D721Med (cell line): Measurements from ENCODE around the gene PNPLA3.

Experiments
- DNase-seq: peaks from one replicate; pipeline ENCODE4 v3.0.0; 2011; ENCODE audit warnings: low spot score; ENCODE audit not compliant: insufficient read length
- FAIRE-seq: peaks from 2 replicates; lab custom pipeline; 2011; peaks lifted over from hg19 to GRCh38; lab: Jason Lieb, UNC
- TF ChIP-seq, protein P1 (sequence below): IDR thresholded peaks from 2 replicates; pipeline ENCODE4 v1.5.1; 2012; ENCODE audit warnings: mild to moderate bottlenecking, control low read depth; ENCODE audit not compliant: insufficient read depth; ENCODE audit errors: missing control alignments

The PNPLA3 gene

DNA sequence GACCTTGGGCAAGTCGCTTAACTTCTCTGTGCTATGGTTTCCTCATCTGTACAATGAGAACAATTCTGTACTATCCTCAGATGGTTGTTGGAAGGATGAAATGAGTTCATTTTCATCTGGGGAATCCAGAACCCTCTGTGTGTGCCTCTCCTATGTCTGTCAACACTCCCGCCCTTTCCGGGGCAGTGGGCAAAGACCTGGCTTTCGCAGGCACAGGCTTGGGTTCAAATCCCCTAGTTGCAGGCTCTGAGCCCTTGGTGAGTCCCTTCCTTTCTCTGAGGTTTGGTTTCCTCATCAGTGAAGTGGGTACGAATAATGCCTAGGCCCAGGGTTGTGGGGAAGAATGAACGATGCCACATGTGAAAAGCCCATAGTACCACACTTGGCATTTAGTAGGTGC, 37.8 kb upstream of the PNPLA3 start:
- DNase-seq (no peak), FAIRE-seq (no peak)
- TF ChIP-seq, protein P1, sequence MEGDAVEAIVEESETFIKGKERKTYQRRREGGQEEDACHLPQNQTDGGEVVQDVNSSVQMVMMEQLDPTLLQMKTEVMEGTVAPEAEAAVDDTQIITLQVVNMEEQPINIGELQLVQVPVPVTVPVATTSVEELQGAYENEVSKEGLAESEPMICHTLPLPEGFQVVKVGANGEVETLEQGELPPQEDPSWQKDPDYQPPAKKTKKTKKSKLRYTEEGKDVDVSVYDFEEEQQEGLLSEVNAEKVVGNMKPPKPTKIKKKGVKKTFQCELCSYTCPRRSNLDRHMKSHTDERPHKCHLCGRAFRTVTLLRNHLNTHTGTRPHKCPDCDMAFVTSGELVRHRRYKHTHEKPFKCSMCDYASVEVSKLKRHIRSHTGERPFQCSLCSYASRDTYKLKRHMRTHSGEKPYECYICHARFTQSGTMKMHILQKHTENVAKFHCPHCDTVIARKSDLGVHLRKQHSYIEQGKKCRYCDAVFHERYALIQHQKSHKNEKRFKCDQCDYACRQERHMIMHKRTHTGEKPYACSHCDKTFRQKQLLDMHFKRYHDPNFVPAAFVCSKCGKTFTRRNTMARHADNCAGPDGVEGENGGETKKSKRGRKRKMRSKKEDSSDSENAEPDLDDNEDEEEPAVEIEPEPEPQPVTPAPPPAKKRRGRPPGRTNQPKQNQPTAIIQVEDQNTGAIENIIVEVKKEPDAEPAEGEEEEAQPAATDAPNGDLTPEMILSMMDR, result no peak

DNA sequence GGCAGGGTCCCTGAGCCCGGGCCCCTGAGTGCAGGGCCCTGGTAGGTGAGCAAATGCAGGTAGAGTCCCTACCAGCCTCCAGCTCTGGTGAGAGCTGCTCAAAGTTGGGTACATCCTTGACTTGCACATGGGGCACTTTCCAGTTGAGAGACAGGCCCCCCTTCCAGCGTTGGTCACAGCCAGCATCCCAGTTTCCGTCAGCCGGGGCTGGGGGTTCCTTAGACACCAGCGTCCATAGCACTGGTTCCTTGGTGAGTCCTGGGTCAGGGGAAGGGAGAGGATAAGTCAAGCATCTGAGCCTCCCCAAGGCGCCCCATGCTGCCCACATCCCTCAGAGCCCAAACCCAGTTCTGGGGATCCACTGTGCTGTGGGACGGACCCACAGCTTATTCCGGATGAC, 37.4 kb upstream of the PNPLA3 start:
- TF ChIP-seq, protein P1, result no peak
- no peak for DNase-seq
- no peak for FAIRE-seq

DNA sequence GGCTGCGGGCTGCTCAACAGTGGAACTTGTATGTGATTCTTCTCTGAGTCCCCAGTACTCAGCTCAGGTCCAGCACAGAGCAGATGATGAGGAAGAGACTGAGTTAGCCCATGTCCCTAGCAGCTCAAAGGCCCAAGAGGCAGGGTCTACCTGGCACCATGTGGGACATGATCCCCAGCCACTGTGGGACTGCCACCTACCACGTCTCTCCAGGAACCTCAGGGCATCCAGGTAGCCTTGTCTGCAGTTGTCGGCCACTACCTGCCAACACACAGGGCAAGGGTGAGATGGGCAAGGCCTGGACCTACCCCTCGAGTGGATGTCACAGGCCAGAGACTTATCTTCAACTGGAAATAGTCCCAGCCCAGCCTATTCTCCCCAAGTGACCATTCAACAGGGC, 36.2 kb upstream of the PNPLA3 start:
- DNase-seq (no peak), FAIRE-seq (no peak)
- TF ChIP-seq, protein P1, result no peak

DNA sequence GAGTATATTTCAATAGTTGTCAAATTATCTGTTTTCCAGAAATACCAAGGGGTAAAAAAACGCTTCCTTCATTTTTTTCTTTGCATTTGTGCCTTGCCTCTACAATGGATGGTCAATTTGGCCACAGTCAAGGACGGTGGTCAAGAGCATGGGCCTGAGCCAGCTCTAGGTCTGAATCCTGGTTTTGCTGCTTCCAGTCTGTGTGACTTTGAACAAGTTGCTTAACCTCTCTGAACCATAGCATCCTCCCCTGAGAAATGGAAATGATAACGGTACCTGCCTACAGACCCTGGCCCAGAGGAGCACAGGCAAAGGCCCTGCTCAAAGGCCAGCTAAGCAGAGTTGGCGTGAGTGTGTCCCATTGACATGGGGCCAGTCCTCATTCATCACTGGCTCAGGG, 34.9 kb upstream of the PNPLA3 start:
- DNase-seq, result no peak
- TF ChIP-seq, protein P1, result no peak
- no peak for FAIRE-seq

DNA sequence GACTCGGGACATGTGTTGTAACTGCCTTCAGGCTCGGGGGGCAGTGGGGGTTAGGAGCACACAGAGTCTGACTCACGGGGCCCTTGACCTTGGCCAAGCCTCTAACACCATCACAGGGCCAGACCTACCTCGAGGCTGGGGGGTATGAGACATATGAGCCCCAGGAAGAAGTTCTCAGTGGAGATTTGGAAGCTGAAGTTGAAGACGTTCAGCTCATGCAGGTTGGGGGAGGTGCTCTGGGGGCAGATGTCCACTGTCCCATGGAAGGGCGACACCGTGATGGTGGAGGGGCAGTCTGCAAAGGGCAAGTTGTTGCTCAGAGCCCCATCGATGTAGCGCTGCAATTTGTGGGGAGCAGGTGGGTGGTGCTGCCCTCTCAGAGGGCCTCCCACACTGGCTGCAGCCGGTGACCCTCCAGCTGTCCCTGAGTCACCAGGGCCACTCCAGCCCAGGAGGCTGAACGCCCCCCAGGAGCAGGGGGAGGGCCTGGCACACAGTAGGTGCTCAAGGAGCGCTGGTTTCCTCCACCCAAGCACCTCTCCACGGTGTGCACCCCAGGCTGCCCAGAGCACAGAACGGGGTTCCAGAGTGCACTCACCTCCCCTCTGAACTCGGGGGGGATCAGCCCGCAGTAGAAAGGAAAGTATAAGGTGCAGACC, 34.3 kb upstream of the PNPLA3 start:
- FAIRE-seq (no peak), DNase-seq (no peak)
- TF ChIP-seq, protein P1, result no peak

DNA sequence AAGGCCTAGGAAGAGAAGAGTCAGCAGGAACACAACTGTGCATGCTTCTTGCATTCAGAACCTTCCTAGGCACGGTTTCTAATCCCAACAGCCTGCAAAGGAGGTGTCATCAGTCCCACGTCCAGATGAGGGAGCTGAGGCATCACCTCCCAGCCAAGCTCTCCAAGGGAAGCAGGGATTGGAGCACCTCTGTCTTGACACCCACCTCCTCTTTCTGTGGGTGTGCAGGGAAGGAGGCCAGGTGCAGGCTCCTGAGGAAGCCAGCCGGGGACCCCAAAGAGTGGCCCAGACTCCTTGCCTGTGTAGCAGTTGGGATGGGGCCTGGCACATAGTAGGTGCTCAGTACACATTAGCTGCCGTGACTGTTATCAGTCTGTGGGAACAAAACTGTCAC, 33.7 kb upstream of the PNPLA3 start:
- no peak for DNase-seq

DNA sequence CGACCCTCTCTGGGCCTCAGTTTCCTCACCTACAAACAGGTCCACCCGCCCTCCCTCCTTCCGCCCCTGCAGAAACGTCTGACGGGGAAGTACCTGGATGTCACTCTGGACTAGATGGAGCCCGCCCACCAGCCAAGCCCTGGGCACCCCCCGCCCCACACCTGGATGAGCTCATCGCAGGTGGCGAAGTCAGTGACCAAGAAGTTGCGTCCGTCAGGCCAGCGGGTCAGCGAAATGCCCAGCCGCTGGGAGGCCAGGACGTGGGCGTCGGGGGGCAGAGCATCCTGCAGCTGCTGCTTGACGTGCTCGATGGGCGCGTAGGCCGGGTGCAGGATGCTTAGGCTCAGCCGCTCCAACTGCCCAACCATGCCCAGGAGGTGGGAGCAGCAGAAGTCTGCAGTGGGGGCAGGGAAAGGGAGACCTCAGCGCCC, 32.7 kb upstream of the PNPLA3 start:
- TF ChIP-seq, protein P1, result no peak
- no peak for DNase-seq
- no peak for FAIRE-seq

More for the DNA sequence above, 33.7 kb upstream of the PNPLA3 start:
- TF ChIP-seq, protein P1, result no peak
- FAIRE-seq, result no peak
